Liver (tissue), 9 donors: ENCODE results near the gene VWF. TPM values are rescaled to one million over a fixed set of nuclear protein-coding genes. Genes with fewer than 3 reads are reported as not detected.

Experiments used
- DNase-seq: peaks from one replicate; pipeline ENCODE4 v3.0.0-alpha.2; 2017; ENCODE audit warnings: low spot score
- H3K27ac ChIP-seq, 2 donors: one replicate each; pipeline ENCODE4 v1.7.0; 2013; ENCODE audit warnings: inconsistent platforms in 2 of 2, low read length in 2 of 2, control low read depth in 1 of 2, low read depth in 1 of 2, mild to moderate bottlenecking in 1 of 2
- H3K27me3 ChIP-seq, 4 donors: one replicate each; pipeline versions ENCODE4 v1.6.1 to v1.7.0; 2013; ENCODE audit warnings: low read length in 3 of 4, inconsistent platforms in 1 of 4, mild to moderate bottlenecking in 1 of 4, moderate library complexity in 1 of 4; ENCODE audit not compliant: control insufficient read depth in 4 of 4, insufficient read depth in 4 of 4
- H3K36me3 ChIP-seq, 4 donors: one replicate each; pipeline versions ENCODE4 v1.6.1 to v1.7.0; 2013; ENCODE audit warnings: low read length in 3 of 4, mild to moderate bottlenecking in 3 of 4, low read depth in 1 of 4, moderate library complexity in 1 of 4; ENCODE audit not compliant: control insufficient read depth in 4 of 4, insufficient read depth in 3 of 4
- H3K4me1 ChIP-seq, 4 donors: one replicate each; pipeline versions ENCODE4 v1.6.1 to v1.7.0; 2013; ENCODE audit warnings: low read length in 3 of 4, mild to moderate bottlenecking in 3 of 4, moderate library complexity in 1 of 4; ENCODE audit not compliant: control insufficient read depth in 4 of 4, insufficient read depth in 4 of 4
- H3K4me3 ChIP-seq, 3 donors: one replicate each; pipeline versions ENCODE4 v1.6.1 to v1.7.0; 2013; ENCODE audit warnings: low read length in 3 of 3, control low read depth in 1 of 3, low read depth in 1 of 3, mild to moderate bottlenecking in 1 of 3
- H3K9ac ChIP-seq, 2 donors: one replicate each; pipeline ENCODE4 v1.7.0; 2013; ENCODE audit warnings: low read length in 2 of 2, mild to moderate bottlenecking in 2 of 2, moderate library complexity in 2 of 2, control low read depth in 1 of 2, low read depth in 1 of 2
- H3K9me3 ChIP-seq, 4 donors: one replicate each; pipeline versions ENCODE4 v1.6.1 to v1.7.0; 2013; ENCODE audit warnings: low read length in 3 of 4; ENCODE audit not compliant: control insufficient read depth in 4 of 4
- GABPA ChIP-seq, 2 donors: IDR thresholded peaks in 1 of 2; conservative IDR thresholded peaks in 1 of 2; 2 replicates each; pipeline ENCODE4 v1.6.1; 2016; ENCODE audit warnings: antibody characterized with exemption in 2 of 2, mild to moderate bottlenecking in 1 of 2, moderate library complexity in 1 of 2
- HNF4A ChIP-seq, 2 donors: conservative IDR thresholded peaks; 2 replicates each; pipeline ENCODE4 v1.6.1; 2016; ENCODE audit warnings: antibody characterized with exemption in 2 of 2, mild to moderate bottlenecking in 2 of 2
- JUND ChIP-seq, 2 donors: IDR thresholded peaks; 2 replicates each; pipeline ENCODE4 v1.6.1; 2016; ENCODE audit warnings: antibody characterized with exemption in 2 of 2
- NR2F2 ChIP-seq: IDR thresholded peaks from 2 replicates; pipeline ENCODE4 v1.6.1; 2016; ENCODE audit warnings: antibody characterized with exemption
- RAD21 ChIP-seq, 2 donors: IDR thresholded peaks; 2 replicates each; pipeline ENCODE4 v1.6.1; 2016; ENCODE audit warnings: antibody characterized with exemption in 2 of 2, mild to moderate bottlenecking in 2 of 2
- RXRA ChIP-seq, 2 donors: IDR thresholded peaks; 2 replicates each; pipeline ENCODE4 v1.6.1; 2017 to 2018; ENCODE audit warnings: antibody characterized with exemption in 2 of 2, mild to moderate bottlenecking in 1 of 2
- SP1 ChIP-seq: IDR thresholded peaks from 2 replicates; pipeline ENCODE4 v1.6.1; 2018; ENCODE audit warnings: antibody characterized with exemption, mild to moderate bottlenecking
- TAF1 ChIP-seq: conservative IDR thresholded peaks from 2 replicates; pipeline ENCODE4 v1.6.1; 2016; ENCODE audit warnings: antibody characterized with exemption, mild to moderate bottlenecking
- WGBS: extraction: QIAGEN DNeasy Blood & Tissue Kit; methylation state at CpG from one replicate; pipeline ENCODE4 v1.1.7; 2013; 5-methylcytosine and 5-hydroxymethylcytosine counted together
- polyA plus RNA-seq, 2 donors: library from polyadenylated mRNA; stranded (reverse) in 1 of 2; unstranded in 1 of 2; fragments of 200-250 nt in 1 of 2; fragments of >200 nt in 1 of 2; fragmentation: Nextera tagmentation in 1 of 2; extraction: Ambion mirVana in 1 of 2; gene quantifications; one replicate each; pipeline versions ENCODE4 v1.2.1 to v1.2.3, GENCODE V29; 2013 to 2015
- total RNA-seq, 2 donors: library from RNA; depleted of rRNA; stranded (reverse); fragments of >200 nt; gene quantifications; one replicate each; pipeline ENCODE4 v1.2.3, GENCODE V29; 2014
- TF ChIP-seq, protein P1 (sequence below): fragments of 150-350 bp; IDR thresholded peaks from 2 replicates; pipeline ENCODE4 v1.5.1; 2017; ENCODE audit warnings: improper control_type of control experiment, low read depth, low read length; ENCODE audit not compliant: missing input control
- TF ChIP-seq, protein P2 (sequence below): IDR thresholded peaks from 2 replicates; pipeline ENCODE4 v1.6.1; 2016; ENCODE audit warnings: antibody characterized with exemption, mild to moderate bottlenecking
- TF ChIP-seq, protein P3 (sequence below): IDR thresholded peaks from 2 replicates; pipeline ENCODE4 v1.6.1; 2016; ENCODE audit warnings: antibody characterized with exemption
- TF ChIP-seq, protein P4 (sequence below): IDR thresholded peaks from 2 replicates; pipeline ENCODE4 v1.6.1; 2016; ENCODE audit warnings: antibody characterized with exemption
- TF ChIP-seq, protein P5 (sequence below): IDR thresholded peaks from 2 replicates; pipeline ENCODE4 v1.6.1; 2016; ENCODE audit warnings: antibody characterized with exemption
- donor health status: healthy.
- donor health status: healthy.
- donor health status: healthy.
- donor health status: healthy.
- donor health status: healthy.

The VWF gene
- total and polyA plus RNA-seq, 4 donors, result 2.1 to 10.8 (median 4.0) TPM

DNA sequence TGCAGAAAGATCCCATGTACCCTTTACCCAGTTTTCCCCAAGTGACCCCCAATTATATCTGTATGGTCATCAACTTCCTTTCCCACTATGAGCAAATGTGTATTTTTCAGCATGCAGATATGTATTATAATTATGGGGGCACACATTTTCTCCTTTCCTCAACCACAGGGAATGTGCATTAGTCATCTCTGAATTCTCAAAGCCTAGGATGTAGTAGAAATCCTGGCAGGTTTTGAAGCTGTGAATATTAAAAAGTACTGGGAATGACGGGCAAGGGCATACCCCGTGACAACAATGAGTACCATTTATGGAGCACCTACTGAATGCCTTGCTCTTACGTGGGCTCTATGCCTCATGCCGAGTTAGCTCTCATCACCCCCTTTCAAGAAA is 71.5 kb downstream of the VWF start:
- WGBS, result 98% methylated on average over 4 of the region's 4 CpGs
- no peak overlapping the region for H3K27ac ChIP-seq
- H3K9ac ChIP-seq, result no peak overlapping the region

DNA sequence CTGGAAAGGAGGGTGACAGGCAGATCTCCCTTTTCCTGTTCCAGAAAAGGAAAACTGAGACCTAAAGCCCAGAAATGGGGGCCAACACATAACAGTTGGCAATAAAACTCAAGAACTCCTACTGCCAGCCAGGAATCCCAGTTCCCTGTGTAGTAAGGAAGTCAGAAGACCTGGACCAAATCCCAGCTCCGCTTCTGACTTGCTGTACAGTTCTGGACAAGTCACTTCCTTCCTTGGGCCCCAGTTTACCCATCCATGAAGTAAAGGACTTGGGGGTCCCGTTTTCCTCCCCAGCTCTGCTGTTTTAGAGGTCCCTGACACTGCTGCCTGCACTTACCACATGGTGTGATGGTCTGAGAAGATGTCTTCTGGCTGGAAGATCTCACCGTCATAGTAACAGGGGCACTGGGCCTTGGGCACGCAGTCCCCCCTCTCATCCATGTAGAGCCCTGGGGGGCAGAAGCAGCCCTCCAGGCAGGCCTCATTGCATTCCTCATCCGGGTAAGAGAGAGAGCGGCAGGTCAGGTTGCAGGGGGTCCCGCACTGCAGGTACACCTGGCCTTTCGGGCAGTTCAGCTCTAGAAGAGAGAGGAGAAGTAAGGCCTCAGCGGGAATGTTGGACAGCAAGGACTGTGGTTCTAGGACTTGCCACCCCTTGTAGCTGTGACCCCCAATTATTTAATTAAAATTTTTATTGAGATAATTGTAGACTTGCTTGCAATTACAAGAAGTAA is 72.1 kb downstream of the VWF start:
- no peak for DNase-seq
- 92% methylated on average over 9 of the region's 9 CpGs for WGBS
- TF ChIP-seq, protein P1, sequence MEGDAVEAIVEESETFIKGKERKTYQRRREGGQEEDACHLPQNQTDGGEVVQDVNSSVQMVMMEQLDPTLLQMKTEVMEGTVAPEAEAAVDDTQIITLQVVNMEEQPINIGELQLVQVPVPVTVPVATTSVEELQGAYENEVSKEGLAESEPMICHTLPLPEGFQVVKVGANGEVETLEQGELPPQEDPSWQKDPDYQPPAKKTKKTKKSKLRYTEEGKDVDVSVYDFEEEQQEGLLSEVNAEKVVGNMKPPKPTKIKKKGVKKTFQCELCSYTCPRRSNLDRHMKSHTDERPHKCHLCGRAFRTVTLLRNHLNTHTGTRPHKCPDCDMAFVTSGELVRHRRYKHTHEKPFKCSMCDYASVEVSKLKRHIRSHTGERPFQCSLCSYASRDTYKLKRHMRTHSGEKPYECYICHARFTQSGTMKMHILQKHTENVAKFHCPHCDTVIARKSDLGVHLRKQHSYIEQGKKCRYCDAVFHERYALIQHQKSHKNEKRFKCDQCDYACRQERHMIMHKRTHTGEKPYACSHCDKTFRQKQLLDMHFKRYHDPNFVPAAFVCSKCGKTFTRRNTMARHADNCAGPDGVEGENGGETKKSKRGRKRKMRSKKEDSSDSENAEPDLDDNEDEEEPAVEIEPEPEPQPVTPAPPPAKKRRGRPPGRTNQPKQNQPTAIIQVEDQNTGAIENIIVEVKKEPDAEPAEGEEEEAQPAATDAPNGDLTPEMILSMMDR, result no peak
- no peak overlapping the region for H3K9ac ChIP-seq
- no peak overlapping the region for H3K27ac ChIP-seq
- peaks cover 0 to 16% (median 6%) of the 10 kb centered on the region in 4 donors for H3K4me1 ChIP-seq
- H3K27me3 ChIP-seq, result no peaks in the 10 kb centered on the region
- H3K36me3 ChIP-seq, result no peaks in the 10 kb centered on the region
- H3K9me3 ChIP-seq, result no peaks in the 10 kb centered on the region
- no peak overlapping the region for H3K4me3 ChIP-seq

More for the DNA sequence above, 71.5 kb downstream of the VWF start:
- TF ChIP-seq GABPA (IDR thresholded peaks at IDR 0.05 in 1 of 2, conservative IDR thresholded peaks at IDR 0.05 in 1 of 2), result no peak
- TF ChIP-seq, protein P2, sequence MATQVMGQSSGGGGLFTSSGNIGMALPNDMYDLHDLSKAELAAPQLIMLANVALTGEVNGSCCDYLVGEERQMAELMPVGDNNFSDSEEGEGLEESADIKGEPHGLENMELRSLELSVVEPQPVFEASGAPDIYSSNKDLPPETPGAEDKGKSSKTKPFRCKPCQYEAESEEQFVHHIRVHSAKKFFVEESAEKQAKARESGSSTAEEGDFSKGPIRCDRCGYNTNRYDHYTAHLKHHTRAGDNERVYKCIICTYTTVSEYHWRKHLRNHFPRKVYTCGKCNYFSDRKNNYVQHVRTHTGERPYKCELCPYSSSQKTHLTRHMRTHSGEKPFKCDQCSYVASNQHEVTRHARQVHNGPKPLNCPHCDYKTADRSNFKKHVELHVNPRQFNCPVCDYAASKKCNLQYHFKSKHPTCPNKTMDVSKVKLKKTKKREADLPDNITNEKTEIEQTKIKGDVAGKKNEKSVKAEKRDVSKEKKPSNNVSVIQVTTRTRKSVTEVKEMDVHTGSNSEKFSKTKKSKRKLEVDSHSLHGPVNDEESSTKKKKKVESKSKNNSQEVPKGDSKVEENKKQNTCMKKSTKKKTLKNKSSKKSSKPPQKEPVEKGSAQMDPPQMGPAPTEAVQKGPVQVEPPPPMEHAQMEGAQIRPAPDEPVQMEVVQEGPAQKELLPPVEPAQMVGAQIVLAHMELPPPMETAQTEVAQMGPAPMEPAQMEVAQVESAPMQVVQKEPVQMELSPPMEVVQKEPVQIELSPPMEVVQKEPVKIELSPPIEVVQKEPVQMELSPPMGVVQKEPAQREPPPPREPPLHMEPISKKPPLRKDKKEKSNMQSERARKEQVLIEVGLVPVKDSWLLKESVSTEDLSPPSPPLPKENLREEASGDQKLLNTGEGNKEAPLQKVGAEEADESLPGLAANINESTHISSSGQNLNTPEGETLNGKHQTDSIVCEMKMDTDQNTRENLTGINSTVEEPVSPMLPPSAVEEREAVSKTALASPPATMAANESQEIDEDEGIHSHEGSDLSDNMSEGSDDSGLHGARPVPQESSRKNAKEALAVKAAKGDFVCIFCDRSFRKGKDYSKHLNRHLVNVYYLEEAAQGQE, result no peak
- TF ChIP-seq HNF4A (conservative IDR thresholded peaks at IDR 0.05), result no peak
- DNase-seq, result no peak
- H3K27me3 ChIP-seq, result no peaks in the 10 kb centered on the region
- H3K4me3 ChIP-seq, result no peak overlapping the region
- H3K36me3 ChIP-seq, result no peaks in the 10 kb centered on the region
- H3K9me3 ChIP-seq, result no peaks in the 10 kb centered on the region
- H3K4me1 ChIP-seq, result peaks cover 4 to 21% (median 10%) of the 10 kb centered on the region in 4 donors

DNA sequence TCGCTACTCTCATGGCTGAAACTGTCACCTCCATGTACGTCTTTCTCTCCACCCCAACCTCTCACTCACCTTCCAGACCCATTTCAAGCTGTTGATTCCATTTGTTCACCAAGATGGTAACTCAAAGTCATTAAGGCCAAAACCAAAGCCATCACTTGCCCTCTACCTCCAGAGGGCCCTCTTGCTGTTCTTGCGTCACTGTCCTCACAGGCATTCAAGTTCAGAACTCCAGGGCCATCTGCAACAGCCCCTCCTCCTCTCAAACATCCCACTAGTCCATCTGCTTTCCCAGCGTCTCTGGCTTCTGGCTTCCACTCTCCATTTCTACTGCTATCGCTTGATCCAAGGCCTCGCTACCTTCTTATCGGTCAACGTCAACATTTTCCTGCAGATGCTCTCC is 74.5 kb downstream of the VWF start:
- 97% methylated on average over 8 of the region's 8 CpGs for WGBS
- no peaks in the 10 kb centered on the region for H3K36me3 ChIP-seq
- no peak overlapping the region for H3K27ac ChIP-seq
- H3K9ac ChIP-seq, result no peak overlapping the region
- H3K4me3 ChIP-seq, result no peak overlapping the region
- no peak for DNase-seq
- no peaks in the 10 kb centered on the region for H3K9me3 ChIP-seq
- H3K4me1 ChIP-seq, result peaks cover 0 to 13% (median 5%) of the 10 kb centered on the region in 4 donors
- no peaks in the 10 kb centered on the region for H3K27me3 ChIP-seq
- TF ChIP-seq SP1 (no peak), TAF1 (no peak), JUND (IDR thresholded peaks at IDR 0.05) (no peak), NR2F2 (no peak), RXRA (IDR thresholded peaks at IDR 0.05) (no peak), RAD21 (IDR thresholded peaks at IDR 0.05) (no peak)
- TF ChIP-seq, protein P3, sequence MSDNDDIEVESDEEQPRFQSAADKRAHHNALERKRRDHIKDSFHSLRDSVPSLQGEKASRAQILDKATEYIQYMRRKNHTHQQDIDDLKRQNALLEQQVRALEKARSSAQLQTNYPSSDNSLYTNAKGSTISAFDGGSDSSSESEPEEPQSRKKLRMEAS, result no peak
- TF ChIP-seq, protein P4, sequence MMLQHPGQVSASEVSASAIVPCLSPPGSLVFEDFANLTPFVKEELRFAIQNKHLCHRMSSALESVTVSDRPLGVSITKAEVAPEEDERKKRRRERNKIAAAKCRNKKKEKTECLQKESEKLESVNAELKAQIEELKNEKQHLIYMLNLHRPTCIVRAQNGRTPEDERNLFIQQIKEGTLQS, result no peak
- TF ChIP-seq, protein P5, sequence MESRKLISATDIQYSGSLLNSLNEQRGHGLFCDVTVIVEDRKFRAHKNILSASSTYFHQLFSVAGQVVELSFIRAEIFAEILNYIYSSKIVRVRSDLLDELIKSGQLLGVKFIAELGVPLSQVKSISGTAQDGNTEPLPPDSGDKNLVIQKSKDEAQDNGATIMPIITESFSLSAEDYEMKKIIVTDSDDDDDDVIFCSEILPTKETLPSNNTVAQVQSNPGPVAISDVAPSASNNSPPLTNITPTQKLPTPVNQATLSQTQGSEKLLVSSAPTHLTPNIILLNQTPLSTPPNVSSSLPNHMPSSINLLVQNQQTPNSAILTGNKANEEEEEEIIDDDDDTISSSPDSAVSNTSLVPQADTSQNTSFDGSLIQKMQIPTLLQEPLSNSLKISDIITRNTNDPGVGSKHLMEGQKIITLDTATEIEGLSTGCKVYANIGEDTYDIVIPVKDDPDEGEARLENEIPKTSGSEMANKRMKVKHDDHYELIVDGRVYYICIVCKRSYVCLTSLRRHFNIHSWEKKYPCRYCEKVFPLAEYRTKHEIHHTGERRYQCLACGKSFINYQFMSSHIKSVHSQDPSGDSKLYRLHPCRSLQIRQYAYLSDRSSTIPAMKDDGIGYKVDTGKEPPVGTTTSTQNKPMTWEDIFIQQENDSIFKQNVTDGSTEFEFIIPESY, result no peak
- TF ChIP-seq, protein P1, result no peak
